Measurements from ENCODE around the gene CLPTM1L. TPM values are rescaled to one million over a fixed set of nuclear protein-coding genes. Genes with fewer than 3 reads are reported as not detected.

Gene CLPTM1L
- total RNA-seq, 2 donors from 2014 or later, result 70.5 to 80.9 TPM

DNA sequence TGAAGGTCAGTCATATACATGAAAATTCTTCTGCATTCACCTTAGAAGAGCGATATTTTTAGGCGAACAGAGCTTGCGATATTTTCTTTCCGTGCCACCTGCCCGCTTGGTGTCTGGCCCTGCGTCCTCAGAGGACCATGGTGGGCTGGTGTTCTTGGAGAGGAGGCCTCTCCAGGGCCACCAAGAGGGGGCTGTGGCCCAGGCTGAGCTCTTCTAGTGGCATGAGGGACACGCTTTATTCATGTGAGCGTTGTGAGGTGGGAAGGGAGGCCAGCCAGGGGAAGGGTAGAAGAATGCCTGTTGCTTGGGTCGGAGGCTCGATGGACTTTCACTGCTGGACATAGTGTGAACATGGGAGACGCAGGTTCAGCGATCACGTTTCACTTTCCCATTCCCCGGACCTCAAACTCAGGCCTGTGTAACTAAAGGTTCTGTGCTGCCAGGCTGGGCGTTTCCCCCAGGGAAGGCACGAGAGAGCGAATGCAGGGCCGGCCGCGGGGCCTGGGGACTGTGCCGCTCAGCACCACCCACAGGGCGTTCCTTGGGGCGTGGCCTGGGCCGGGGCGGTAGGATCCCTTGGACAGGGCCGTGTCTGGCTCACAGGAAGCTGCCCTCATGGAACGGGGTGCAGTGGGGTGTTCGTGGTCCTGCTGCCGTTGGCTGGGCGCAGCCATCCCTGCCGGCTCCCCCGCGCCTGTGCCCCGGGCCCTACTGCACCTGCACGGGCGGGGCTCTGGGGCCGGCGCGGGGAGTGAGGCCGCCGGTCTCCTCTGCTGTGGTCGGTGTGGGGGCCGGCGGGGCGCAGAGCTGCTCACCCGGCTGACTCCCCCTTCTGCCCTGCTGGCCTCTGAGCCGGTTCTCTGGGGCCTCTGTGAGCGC lies 40.7 kb upstream of the CLPTM1L start:
- DNase-seq, result peak; percentile 65 to 71 (median 69)
- ATAC-seq, result peak; percentile 86
- H3K27me3 Mint-ChIP-seq, result no peaks in the 10 kb centered on the region
- H3K27ac Mint-ChIP-seq, result peak overlapping the region; percentile 98
- no peaks in the 10 kb centered on the region for H3K9me3 ChIP-seq (ENCODE audit: control insufficient read depth, low read length, poor library complexity, severe bottlenecking)
- H3K4me3 Mint-ChIP-seq, result peak overlapping the region; percentile 98
- no peaks in the 10 kb centered on the region for H3K36me3 Mint-ChIP-seq (ENCODE audit: low read depth)
- H3K4me1 Mint-ChIP-seq, result peaks cover 21% of the 10 kb centered on the region

- Mint-ChIP-seq H3K27ac (no peak overlapping the region), H3K27me3 (no peaks in the 10 kb centered on the region), H3K36me3 (ENCODE audit: low read depth) (no peaks in the 10 kb centered on the region), H3K4me1 (peaks cover 23% of the 10 kb centered on the region), H3K4me3 (no peak overlapping the region)
- H3K9me3 ChIP-seq (ENCODE audit: control insufficient read depth, low read length, poor library complexity, severe bottlenecking), result no peaks in the 10 kb centered on the region
- ATAC-seq, result no peak
- no peak for DNase-seq
These were observed 39.6 kb upstream of the CLPTM1L start for GRCh38 chr5:1384521-1384920.

GRCh38 chr5:1383886-1384401 lies 39.0 kb upstream of the CLPTM1L start:
- Mint-ChIP-seq H3K36me3 (ENCODE audit: low read depth) (no peaks in the 10 kb centered on the region), H3K27ac (no peak overlapping the region), H3K27me3 (no peaks in the 10 kb centered on the region), H3K4me3 (no peak overlapping the region), H3K4me1 (peaks cover 25% of the 10 kb centered on the region)
- no peak for ATAC-seq
- no peaks in the 10 kb centered on the region for H3K9me3 ChIP-seq (ENCODE audit: control insufficient read depth, low read length, poor library complexity, severe bottlenecking)
- no peak for DNase-seq

GRCh38 chr5:1383344-1383743 lies 38.4 kb upstream of the CLPTM1L start:
- no peak for ATAC-seq

DNA sequence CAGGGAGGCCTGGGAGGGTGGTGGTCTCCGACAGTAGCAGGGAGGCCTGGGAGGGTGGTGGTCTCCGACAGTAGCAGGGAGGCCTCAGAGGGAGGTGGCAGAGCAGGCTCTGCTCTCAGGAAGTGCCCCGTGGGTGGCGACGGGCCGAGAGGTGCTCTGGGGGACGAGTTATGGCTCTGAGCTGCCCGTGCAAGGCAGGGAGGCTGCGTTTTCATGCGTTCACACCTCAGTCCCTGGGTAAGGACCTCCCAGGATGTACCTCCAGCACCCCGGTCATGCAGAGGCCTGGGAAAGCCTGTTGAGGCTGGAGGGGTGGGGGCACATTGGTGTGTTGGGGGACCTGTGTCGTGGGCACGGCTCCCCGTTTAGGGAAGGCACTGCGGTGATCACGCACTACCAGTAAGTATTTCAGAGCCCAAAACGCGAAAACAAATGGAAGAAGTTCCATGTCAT lies 37.4 kb upstream of the CLPTM1L start:
- no peak for ATAC-seq
- DNase-seq, result no peak
- H3K27me3 Mint-ChIP-seq, result no peaks in the 10 kb centered on the region
- peaks cover 25% of the 10 kb centered on the region for H3K4me1 Mint-ChIP-seq
- peak overlapping the region; percentile 7 for H3K4me3 Mint-ChIP-seq
- H3K27ac Mint-ChIP-seq, result no peak overlapping the region
- no peaks in the 10 kb centered on the region for H3K36me3 Mint-ChIP-seq (ENCODE audit: low read depth)
- no peaks in the 10 kb centered on the region for H3K9me3 ChIP-seq (ENCODE audit: control insufficient read depth, low read length, poor library complexity, severe bottlenecking)

More at GRCh38 chr5:1383344-1383743, 38.4 kb upstream of the CLPTM1L start:
- H3K36me3 Mint-ChIP-seq (ENCODE audit: low read depth), result no peaks in the 10 kb centered on the region
- no peaks in the 10 kb centered on the region for H3K27me3 Mint-ChIP-seq
- no peak for DNase-seq
- H3K4me1 Mint-ChIP-seq, result peaks cover 25% of the 10 kb centered on the region
- no peak overlapping the region for H3K4me3 Mint-ChIP-seq
- H3K9me3 ChIP-seq (ENCODE audit: control insufficient read depth, low read length, poor library complexity, severe bottlenecking), result no peaks in the 10 kb centered on the region
- H3K27ac Mint-ChIP-seq, result no peak overlapping the region

DNA sequence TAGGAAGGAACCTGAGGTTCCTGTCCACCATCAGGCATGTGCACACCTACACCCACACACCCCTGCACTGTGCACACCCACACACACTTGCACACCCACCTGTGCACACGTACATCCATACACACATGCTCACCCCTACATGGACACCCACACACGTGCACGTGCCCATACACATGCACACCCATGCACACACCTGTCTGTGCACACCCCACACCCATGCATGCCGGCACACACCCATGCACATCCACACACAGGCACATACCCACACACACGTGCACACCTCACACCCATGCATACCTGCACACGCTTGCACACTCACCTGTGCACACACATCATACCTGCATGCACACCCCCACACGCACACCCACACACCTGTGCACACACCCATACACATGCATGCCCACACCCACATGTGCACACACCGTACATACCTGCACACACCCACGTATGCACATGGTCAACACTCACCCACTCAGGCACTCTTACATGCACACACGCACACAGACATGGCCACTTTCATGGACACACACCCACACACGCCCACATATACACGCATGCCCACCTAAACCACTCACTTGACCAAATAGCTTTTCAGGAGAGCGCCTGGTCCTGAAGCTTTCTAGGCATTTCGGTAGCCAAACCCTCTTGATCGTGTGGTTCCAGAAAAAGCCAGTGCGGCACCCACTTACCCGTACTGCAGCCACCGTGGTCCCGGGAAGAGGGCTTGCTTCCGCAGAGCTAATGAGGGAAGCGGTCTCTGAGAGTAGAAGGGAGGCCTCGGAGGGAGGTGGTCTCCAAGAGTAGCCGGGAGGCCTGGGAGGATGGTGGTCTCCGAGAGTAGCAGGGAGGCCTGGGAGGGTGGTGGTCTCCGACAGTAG lies 36.7 kb upstream of the CLPTM1L start:
- H3K4me1 Mint-ChIP-seq, result peaks cover 20% of the 10 kb centered on the region
- no peaks in the 10 kb centered on the region for H3K36me3 Mint-ChIP-seq (ENCODE audit: low read depth)
- H3K9me3 ChIP-seq (ENCODE audit: control insufficient read depth, low read length, poor library complexity, severe bottlenecking), result no peaks in the 10 kb centered on the region
- no peaks in the 10 kb centered on the region for H3K27me3 Mint-ChIP-seq
- H3K4me3 Mint-ChIP-seq, result peak overlapping the region; percentile 74
- DNase-seq, result no peak
- H3K27ac Mint-ChIP-seq, result no peak overlapping the region
- no peak for ATAC-seq

DNA sequence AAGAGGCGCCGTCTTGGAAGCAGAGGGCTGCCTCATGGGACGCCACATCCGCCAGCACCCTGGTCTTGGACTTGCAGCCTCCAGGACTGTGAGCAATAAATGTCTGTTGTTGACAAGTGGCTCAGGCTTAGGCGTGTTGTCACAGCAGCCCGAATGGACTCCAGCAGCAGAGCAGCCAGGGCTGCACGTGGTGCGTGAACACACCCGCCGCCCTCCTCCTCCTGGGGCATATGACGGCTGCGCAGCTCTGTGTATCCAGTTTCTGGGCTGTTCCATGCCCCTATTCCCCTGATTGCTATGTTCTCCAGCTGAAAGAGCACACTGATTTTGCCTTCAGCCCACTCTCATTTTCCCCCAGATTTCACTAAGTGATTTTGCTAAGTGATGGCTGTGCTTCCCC lies 36.0 kb upstream of the CLPTM1L start:
- Mint-ChIP-seq H3K27ac (no peak overlapping the region), H3K27me3 (no peaks in the 10 kb centered on the region), H3K4me1 (peaks cover 15% of the 10 kb centered on the region), H3K36me3 (ENCODE audit: low read depth) (no peaks in the 10 kb centered on the region), H3K4me3 (peak overlapping the region; percentile 19)
- DNase-seq (no peak), ATAC-seq (no peak)
- H3K9me3 ChIP-seq (ENCODE audit: control insufficient read depth, low read length, poor library complexity, severe bottlenecking), result no peaks in the 10 kb centered on the region

DNA sequence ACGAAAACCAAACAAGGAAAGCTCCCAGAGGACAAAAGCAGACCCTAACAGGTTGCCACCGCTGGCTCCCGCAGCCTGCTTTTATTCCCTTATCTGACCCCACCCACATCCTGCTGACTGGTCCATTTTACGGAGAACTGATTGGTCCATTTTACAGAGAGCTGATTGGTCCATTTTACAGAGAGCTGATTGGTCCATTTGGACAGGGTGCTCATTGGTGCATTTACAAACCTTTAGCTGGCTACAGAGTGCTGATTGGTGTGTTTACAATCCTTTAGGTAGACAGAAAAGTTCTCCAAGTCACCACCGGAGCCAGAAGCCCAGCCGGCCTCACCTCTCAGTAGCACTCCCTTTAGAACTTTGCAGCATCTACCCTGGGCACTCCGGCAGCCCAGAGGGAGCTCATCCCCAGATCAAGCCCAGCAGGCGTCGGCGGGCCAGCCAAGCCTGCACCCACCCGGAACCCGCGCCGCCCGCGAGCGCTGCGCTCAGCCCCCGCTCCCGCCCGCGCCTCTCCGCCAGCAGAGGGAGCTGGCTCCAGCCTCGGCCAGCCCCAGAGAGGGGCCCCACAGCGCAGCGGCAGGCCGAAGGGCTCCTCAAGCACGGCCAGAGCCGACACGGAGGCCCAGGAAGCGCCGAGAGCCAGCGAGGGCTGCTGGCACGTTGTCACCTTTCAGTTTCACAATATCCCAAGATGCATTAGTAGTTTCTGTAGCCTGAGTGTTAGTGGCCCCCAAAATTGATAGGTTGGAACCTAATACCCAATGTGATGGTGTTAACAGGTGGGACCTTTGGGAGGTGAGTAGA lies 35.3 kb upstream of the CLPTM1L start:
- peak; percentile 20 to 53 (median 46) for DNase-seq
- Mint-ChIP-seq H3K4me3 (peak overlapping the region; percentile 87), H3K36me3 (ENCODE audit: low read depth) (no peaks in the 10 kb centered on the region), H3K27me3 (no peaks in the 10 kb centered on the region), H3K4me1 (peaks cover 11% of the 10 kb centered on the region), H3K27ac (peak overlapping the region; percentile 9)
- peak; percentile 93 for ATAC-seq
- no peaks in the 10 kb centered on the region for H3K9me3 ChIP-seq (ENCODE audit: control insufficient read depth, low read length, poor library complexity, severe bottlenecking)

DNA sequence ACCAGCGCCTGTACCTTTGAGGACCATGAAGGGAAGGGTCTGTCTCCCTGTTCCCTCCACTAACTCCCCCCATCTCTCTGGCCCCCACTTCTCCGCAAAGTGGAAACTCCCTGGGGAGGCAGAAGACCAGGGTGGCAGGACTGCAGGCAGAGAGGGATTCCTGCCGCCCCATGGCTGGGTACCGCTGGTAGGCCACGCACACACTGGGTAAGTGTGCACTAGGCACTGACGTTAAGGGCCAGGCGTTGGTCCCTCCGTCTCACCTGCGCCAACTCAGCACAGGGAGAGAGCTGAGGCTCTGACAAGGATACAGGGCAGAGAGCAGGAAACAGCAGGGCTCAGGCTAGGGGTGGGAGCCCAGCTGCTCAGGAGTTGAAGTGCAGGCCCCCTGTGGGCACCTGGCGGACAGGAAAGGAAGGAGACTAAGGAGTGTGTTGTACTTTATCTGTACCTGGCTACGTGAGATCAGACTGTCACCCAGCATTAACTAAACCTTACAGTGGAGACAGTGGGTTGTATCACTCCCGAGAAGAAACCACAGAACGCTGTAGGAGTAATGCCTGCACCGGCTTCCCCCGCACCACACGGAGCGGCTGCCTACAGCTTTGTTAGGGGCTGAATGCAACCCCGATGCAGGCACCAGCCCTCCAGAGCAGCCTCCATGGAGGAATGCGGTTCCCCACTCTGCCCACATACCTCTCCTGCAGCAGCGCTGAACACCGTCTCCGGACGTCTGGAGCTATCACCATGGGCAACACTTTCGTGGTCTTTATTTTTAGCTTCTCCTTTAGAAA lies 34.2 kb upstream of the CLPTM1L start:
- H3K4me1 Mint-ChIP-seq, result peaks cover 10% of the 10 kb centered on the region
- no peaks in the 10 kb centered on the region for H3K36me3 Mint-ChIP-seq (ENCODE audit: low read depth)
- DNase-seq (no peak), ATAC-seq (no peak)
- H3K9me3 ChIP-seq (ENCODE audit: control insufficient read depth, low read length, poor library complexity, severe bottlenecking), result no peaks in the 10 kb centered on the region
- H3K27ac Mint-ChIP-seq, result no peak overlapping the region
- no peaks in the 10 kb centered on the region for H3K27me3 Mint-ChIP-seq
- no peak overlapping the region for H3K4me3 Mint-ChIP-seq

DNA sequence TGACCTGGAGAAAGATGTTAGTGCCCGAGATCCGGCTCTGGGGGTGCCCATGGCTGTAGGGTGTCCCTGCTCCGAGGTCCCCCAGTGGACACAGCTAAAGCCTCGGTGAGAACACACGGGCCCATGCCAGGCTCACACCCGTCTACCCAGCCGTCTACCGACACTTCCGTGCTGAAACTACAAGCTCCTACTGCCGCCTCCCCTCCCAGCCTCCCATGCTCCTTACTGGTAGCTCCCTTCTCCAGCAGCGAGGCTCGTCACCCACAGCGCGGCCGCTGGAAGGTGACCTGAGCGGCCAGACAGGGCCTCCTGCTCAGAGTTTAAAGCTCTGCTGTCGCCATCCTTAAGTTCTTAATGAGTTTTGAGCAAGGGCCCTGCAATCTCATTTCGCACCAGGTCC lies 33.2 kb upstream of the CLPTM1L start:
- H3K4me1 Mint-ChIP-seq, result peaks cover 10% of the 10 kb centered on the region
- H3K27ac Mint-ChIP-seq, result no peak overlapping the region
- no peak for DNase-seq
- ATAC-seq, result no peak
- H3K4me3 Mint-ChIP-seq, result no peak overlapping the region
- no peaks in the 10 kb centered on the region for H3K27me3 Mint-ChIP-seq
- no peaks in the 10 kb centered on the region for H3K36me3 Mint-ChIP-seq (ENCODE audit: low read depth)
- H3K9me3 ChIP-seq (ENCODE audit: control insufficient read depth, low read length, poor library complexity, severe bottlenecking), result no peaks in the 10 kb centered on the region

DNA sequence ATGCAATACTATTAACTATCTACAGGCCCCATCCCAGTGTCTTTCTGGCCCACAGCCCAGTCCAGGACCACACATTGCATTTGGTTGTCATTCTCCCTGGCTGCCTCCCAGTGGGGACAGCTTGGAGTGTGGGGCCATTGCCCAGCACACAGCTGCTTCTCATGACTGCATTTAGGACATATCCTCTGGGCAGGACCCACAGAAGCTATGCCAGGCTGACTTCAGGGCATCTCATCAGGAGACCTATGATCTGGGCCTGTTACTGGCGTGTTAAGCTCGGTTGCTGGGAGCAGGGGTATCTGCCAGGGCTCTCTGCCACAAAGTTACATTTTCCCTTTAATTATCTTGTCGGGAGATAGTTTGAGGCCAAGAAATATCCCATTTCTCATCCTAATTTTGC lies 32.1 kb upstream of the CLPTM1L start:
- Mint-ChIP-seq H3K36me3 (ENCODE audit: low read depth) (no peaks in the 10 kb centered on the region), H3K4me1 (peaks cover 10% of the 10 kb centered on the region), H3K4me3 (no peak overlapping the region), H3K27me3 (no peaks in the 10 kb centered on the region), H3K27ac (no peak overlapping the region)
- no peaks in the 10 kb centered on the region for H3K9me3 ChIP-seq (ENCODE audit: control insufficient read depth, low read length, poor library complexity, severe bottlenecking)
- ATAC-seq, result no peak
- DNase-seq, result no peak

Data from T-helper 17 cell (primary cell).